Measurements from ENCODE around the gene ADD1. TPM values are rescaled to one million over a fixed set of nuclear protein-coding genes. Genes with fewer than 3 reads are reported as not detected.

The ADD1 gene
- total RNA-seq, 1 donor from 2014 or later, result 213 TPM

DNA sequence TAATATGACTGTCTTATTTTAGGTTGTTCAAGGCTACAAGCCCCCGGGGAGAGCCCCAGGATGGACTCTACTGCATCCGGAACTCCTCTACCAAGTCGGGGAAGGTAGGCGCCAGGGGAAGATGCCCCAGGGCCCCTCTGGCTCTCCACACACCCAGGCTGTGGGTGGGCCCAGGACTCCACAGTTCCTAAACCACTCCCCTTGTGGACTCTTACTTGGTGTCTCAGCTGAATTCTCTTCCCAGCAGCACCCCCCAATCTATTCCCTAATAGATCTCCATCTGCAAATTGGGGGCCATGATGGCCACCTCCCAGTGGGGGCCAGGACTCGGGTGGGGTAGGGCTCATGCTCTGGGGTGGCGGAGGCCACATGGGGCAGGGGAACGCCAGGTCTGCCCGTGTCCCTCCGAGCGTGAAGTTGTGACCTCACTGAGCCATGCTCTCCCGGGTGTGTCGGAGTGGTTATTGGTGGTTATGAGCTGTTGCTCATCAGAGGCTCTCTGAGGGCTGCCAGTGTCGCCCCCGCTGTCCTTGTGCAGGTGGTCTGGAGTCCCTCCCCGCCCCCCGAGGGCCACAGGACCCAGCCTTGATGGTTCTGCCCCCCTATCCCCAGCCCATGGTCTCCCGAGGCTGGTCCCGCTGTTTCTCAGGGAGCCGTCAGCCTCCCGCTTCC lies 11.2 kb upstream of the ADD1 start:
- DNase-seq (ENCODE audit: low spot score), result no peak
- intact Hi-C loops (cut with DNase I), result no loop called here

DNA sequence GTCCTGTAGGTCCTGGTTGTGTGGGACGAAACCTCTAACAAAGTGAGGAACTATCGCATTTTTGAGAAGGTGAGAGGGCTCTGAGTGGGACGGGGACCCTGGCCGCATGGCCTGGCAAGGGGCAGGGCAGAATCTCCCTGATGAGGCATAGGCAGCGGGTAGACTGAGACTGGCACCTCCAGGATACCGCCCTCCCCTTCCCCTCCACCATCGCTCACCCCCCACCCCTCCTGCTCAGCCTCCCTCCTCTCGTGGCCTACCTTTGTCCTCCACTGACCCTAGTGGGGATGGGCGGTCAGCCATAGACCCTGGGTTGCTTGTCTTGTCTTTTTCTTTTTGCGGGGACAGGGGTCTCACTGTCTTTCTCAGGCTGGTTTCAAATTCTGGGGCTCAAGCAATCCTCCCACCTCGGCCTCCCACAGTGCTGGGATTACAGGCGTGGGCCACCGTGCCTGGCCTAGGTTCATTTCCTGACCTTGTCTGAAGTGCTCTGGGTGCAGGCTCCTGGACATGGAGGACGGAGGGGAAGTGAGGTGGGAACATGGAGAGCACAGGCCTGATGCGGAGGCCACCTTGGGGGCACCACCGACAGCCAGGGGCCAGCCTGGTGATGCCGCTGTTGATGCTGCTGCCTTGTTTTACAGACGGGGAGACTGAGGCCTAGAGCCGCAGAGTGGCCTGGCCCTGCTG lies 10.5 kb upstream of the ADD1 start:
- no peak for DNase-seq (ENCODE audit: low spot score)
- intact Hi-C loops (cut with DNase I), result no loop called here

DNA sequence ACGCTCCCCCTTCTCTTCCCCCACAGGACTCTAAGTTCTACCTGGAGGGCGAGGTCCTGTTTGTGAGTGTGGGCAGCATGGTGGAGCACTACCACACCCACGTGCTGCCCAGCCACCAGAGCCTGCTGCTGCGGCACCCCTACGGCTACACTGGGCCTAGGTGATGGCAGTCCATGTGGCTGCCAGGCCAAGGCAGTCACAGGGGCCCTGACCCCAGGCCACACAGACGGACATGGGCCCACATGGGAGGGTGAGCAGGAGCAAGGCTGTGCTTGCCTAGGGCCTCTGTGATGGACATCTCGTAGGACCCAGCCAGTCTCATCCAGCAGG lies 10.0 kb upstream of the ADD1 start:
- DNase-seq (ENCODE audit: low spot score), result no peak
- intact Hi-C loops (cut with DNase I), result no loop called here

- intact Hi-C loops (cut with DNase I), result no loop called here
- no peak for DNase-seq (ENCODE audit: low spot score)
These were observed 9.4 kb upstream of the ADD1 start for GRCh38 chr4:2834001-2834921.

DNA sequence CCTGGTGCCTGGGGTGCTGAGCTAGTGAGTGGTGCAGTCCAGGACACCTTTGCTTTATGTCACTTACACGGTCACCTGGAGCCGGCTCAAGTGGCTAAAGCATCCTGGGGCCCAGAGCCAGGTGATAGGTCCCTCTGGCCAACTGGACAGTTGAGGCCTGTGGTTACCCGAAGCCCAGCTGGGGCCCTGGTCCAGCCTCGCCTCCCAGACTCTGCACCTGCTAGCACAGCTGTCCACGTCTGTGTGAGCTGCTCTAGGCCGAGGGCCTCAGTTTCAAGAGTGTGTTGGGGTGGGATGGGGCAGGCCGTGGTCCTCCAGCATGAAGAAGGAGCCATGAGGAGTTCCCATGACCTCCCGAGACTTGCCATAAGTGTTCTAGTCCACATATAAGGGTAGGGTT lies 7.7 kb upstream of the ADD1 start:
- no peak for DNase-seq (ENCODE audit: low spot score)
- intact Hi-C loops (cut with DNase I), result no loop called here

- no peak for DNase-seq (ENCODE audit: low spot score)
- intact Hi-C loops (cut with DNase I), result no loop called here
These were observed 7.2 kb upstream of the ADD1 start for GRCh38 chr4:2836391-2836859.

- no peak for DNase-seq (ENCODE audit: low spot score)
- intact Hi-C loops (cut with DNase I), result no loop called here
These were observed 6.3 kb upstream of the ADD1 start for GRCh38 chr4:2837110-2837903.

DNA sequence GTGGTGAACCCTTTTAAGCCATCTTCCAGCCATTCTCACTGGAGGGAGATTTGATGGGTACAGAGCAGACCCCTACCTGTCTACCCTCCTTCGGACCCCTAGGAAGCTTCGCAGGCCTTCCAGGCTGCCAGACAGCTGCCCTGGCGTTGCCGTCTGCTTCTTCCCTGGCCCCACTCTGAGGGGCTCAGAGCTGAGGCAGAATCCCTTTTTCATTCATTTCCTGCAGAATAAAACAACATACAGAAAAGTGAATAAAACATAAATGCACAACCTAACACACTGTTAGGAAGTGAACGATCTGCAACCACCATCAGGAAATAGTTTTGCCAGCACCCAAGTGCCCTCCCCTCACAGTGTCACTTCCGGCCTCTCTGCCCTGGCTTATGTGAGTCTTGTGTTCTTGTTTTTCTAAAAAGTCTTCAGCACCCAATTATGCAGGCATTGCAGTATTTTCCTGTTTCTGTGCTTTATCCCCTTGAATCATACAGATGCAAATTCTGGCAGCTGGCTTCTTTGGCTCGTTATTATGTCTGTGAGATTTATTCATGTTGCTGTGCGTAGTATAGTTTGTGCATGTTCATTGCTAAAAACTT lies 5.6 kb upstream of the ADD1 start:
- no peak for DNase-seq (ENCODE audit: low spot score)
- intact Hi-C loops (cut with DNase I), result no loop called here

- no peak for DNase-seq (ENCODE audit: low spot score)
- intact Hi-C loops (cut with DNase I), result no loop called here
These were observed 4.6 kb upstream of the ADD1 start for GRCh38 chr4:2839060-2839459.

DNA sequence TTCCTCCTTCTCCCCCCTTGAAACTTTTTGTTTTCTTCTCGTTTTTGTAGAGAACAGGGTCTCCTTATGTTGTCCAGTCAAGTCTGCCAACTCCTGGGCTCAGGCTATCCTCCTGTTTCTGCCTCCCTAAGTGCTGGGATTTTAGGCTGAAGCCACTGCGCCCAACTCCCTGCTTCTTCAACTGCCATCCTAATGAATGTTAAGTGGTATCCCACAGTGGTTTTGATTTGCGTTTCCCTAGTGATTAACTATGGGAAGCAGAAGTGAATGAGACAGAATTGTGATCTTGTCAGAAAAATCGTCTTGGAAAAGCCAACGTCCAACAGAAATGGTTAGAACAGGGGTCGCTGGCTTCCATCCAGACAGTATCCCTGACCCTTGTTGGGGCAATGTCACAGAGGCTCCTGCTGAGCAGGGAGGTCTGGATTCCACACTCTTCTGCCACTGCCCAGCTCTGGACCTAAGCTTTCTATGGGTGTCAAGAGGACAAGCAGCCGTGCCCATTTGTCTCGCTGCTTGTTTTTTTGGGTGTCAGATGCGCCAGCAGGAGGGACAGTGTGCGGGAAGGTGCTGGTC lies 869 bp upstream of the ADD1 start:
- DNase-seq (ENCODE audit: low spot score), result no peak
- intact Hi-C loops (cut with DNase I), result loop anchor here (5.0 kb wide), 2 partner anchors 80 to 90 kb away; no protein-coding TSS in a partner anchor

GRCh38 chr4:2843941-2844584 lies 419 bp downstream of the ADD1 start:
- no peak for DNase-seq (ENCODE audit: low spot score)
- intact Hi-C loops (cut with DNase I), result loop anchor here (5.0 kb wide), 2 partner anchors 82 to 88 kb away; no protein-coding TSS in a partner anchor

GRCh38 chr4:2846172-2846571 lies 2.5 kb downstream of the ADD1 start:
- intact Hi-C loops (cut with DNase I), result no loop called here
- DNase-seq (ENCODE audit: low spot score), result no peak

GRCh38 chr4:2847302-2847871 lies 3.7 kb downstream of the ADD1 start:
- intact Hi-C loops (cut with DNase I), result no loop called here
- no peak for DNase-seq (ENCODE audit: low spot score)

- intact Hi-C loops (cut with DNase I), result no loop called here
- no peak for DNase-seq (ENCODE audit: low spot score)
These were observed 4.8 kb downstream of the ADD1 start for GRCh38 chr4:2848449-2848848.

DNA sequence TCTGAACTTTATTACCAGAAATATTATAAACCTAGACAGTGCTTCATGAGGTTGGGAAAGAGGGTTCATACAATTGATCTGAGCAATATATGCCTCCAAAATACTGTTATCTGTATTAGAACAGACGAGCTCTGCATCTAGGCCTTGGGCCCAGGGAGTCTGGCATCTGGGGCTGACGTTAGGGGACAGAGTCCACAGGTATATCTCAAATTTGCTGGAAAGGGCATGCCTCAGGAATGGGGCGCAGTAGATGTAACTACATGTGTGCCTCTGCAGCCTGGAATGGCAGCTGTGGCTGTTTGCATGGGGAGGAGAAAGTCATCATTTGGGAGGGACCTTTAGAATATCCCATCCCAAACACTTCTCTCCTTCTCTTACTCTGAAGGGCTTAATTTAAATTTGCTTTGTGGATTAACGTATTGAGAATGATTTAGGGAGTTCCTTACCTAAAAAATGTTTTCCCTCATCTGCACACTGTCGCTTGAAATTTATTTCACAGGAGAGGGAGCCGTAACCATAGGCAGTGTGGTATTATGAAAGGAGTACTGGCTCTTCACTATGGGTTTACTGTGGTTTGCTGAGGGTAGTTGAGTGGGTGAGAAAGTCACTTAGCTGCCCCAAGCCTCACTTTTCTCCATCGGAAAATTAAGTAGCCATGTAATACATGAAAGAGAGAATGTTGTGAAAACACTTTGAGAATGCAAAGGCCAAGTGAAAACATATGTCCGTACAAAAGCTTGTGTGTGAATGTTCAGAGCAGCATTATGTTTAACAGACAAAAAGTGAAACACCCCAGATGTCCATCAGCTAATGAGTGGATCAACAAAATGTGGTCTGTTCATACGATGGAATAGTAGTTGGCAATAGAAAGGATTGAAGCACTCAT lies 5.9 kb downstream of the ADD1 start:
- intact Hi-C loops (cut with DNase I), result no loop called here
- DNase-seq (ENCODE audit: low spot score), result no peak

DNA sequence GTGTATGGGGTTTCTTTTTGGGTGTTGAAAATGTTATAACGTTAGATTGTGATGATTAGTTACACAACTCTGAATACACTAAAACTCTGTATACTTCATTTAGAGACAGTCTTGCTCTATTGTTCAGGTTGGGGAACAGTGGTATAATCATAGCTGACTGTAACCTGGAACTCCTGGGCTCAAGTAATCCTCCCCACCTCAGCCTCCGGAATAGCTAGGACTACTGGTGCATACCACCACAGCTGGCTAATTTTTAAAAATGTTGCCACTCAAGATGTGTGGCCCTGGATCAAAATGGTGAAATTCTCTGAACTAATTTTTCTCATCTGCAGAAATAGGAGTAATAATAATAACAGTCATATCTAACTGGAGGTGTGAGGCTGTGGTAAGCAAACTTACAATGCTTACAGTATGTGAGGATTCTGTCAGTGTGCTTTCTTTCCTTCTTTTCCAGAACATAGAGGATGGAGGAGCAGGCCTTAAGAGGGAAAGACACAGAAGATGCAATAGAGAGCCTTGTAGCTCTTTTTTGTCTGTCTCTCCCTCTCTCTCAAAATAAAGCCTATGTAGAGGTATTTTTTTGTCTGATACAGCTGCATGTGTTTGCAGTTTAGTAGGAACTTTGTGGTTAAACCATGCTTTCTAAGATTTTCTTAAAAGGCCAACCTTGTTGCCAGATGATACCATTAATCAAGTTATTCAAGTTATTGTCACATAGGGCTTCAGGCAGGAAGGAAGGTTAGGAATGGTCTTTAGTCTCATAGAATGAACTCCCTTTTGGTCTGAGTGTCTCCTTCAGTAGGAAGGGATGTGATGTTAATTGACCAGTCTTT lies 7.5 kb downstream of the ADD1 start:
- no peak for DNase-seq (ENCODE audit: low spot score)
- intact Hi-C loops (cut with DNase I), result no loop called here
